OCI-LY3 (cell line): ENCODE results near the gene NYNRIN.

Experiments
- H2AFZ ChIP-seq: fragments of 200-600, 300-600 bp; shearing (Covaris generic); 2 replicates; pipeline ENCODE4 v1.6.0; 2014; ENCODE audit warnings: antibody characterized with exemption, low read depth, low read length
- H3K27ac ChIP-seq: fragments of 200-600, 300-600 bp; sonication (generic); 2 replicates; pipeline ENCODE4 v1.5.1; 2014; ENCODE audit warnings: mild to moderate bottlenecking, low read length, moderate library complexity, mixed read lengths
- H3K27me3 ChIP-seq: fragments of 200-600, 300-600 bp; sonication (generic); 2 replicates; pipeline ENCODE4 v1.6.1; 2014; ENCODE audit warnings: low read depth, low read length, mixed read lengths
- H3K36me3 ChIP-seq: fragments of 200-600, 300-600 bp; sonication (generic); replicated peaks from 2 replicates; pipeline ENCODE3; 2014; ENCODE audit warnings: low read depth, low read length, mixed read lengths
- H3K4me1 ChIP-seq: fragments of 300-600, 200-600 bp; sonication (generic); 2 replicates; pipeline ENCODE4 v1.6.1; 2014; ENCODE audit warnings: low read length, mixed read lengths
- H3K4me2 ChIP-seq: fragments of 200-600, 300-600 bp; sonication (generic); 2 replicates; pipeline ENCODE4 v1.6.1; 2014; ENCODE audit warnings: low read length, mixed read lengths
- H3K4me3 ChIP-seq: fragments of 300-600, 200-600 bp; sonication (generic); 2 replicates; pipeline ENCODE4 v1.5.1; 2014; ENCODE audit warnings: antibody characterized with exemption, mild to moderate bottlenecking, low read length, moderate library complexity
- H3K79me2 ChIP-seq: fragments of 300-600, 200-600 bp; shearing (Covaris generic); 2 replicates; pipeline ENCODE4 v1.6.1; 2014; ENCODE audit warnings: mild to moderate bottlenecking, low read length, mixed read lengths
- H3K9ac ChIP-seq: fragments of 300-600, 200-600 bp; shearing (Covaris generic); 2 replicates; pipeline ENCODE4 v1.6.0; 2014; ENCODE audit warnings: mild to moderate bottlenecking, low read length, moderate library complexity
- H3K9me3 ChIP-seq: fragments of 200-600, 300-600 bp; shearing (Covaris generic); 2 replicates; pipeline ENCODE4 v1.6.1; 2014; ENCODE audit warnings: low read length, mixed read lengths; ENCODE audit not compliant: insufficient read depth
- H4K20me1 ChIP-seq: fragments of 200-600, 300-600 bp; sonication (generic); 2 replicates; pipeline ENCODE4 v1.6.1; 2016; ENCODE audit warnings: low read length, mixed read lengths; ENCODE audit not compliant: insufficient read depth
- CTCF ChIP-seq: fragments of 200-600, 300-600 bp; sonication (generic); IDR thresholded peaks from 2 replicates; pipeline ENCODE4 v1.5.1; 2014; ENCODE audit warnings: antibody characterized with exemption, low read length, low read depth
- EZH2phosphoT487 ChIP-seq: fragments of 200-600 bp; shearing (Covaris generic); IDR thresholded peaks from 2 replicates; pipeline ENCODE4 v1.6.1; 2018; ENCODE audit warnings: antibody characterized with exemption, mixed run types, low read depth

NYNRIN gene

GRCh38 chr14:24368212-24368561 lies 30.6 kb upstream of the NYNRIN start:
- H3K27ac ChIP-seq, result peak overlapping the region; percentile 87

GRCh38 chr14:24368562-24369252 lies 30.1 kb upstream of the NYNRIN start:
- peaks cover 10% of the 10 kb centered on the region for H3K36me3 ChIP-seq
- H3K4me2 ChIP-seq, result peak overlapping the region; percentile 74
- H2AFZ ChIP-seq, result no peak overlapping the region
- H3K9ac ChIP-seq, result peak overlapping the region; percentile 99
- H3K4me3 ChIP-seq, result peak overlapping the region; percentile 95
- H3K27me3 ChIP-seq, result no peaks in the 10 kb centered on the region
- no peaks in the 10 kb centered on the region for H3K9me3 ChIP-seq
- peaks cover 13% of the 10 kb centered on the region for H3K4me1 ChIP-seq
- TF ChIP-seq CTCF (peak; percentile 20; the same call in 1 of the 2 replicates), EZH2phosphoT487 (no peak)
- H3K79me2 ChIP-seq, result no peaks in the 10 kb centered on the region
- no peaks in the 10 kb centered on the region for H4K20me1 ChIP-seq
- peak overlapping the region; percentile 87 for H3K27ac ChIP-seq

More at GRCh38 chr14:24368212-24368561, 30.6 kb upstream of the NYNRIN start:
- Histone ChIP-seq H3K79me2 (no peaks in the 10 kb centered on the region), H3K27me3 (no peaks in the 10 kb centered on the region), H4K20me1 (no peaks in the 10 kb centered on the region), H3K9ac (peak overlapping the region; percentile 99), H3K36me3 (peaks cover 6% of the 10 kb centered on the region), H3K9me3 (no peaks in the 10 kb centered on the region), H3K4me2 (peak overlapping the region; percentile 74), H2AFZ (no peak overlapping the region), H3K4me3 (peak overlapping the region; percentile 95), H3K4me1 (peaks cover 13% of the 10 kb centered on the region)
- no peak for TF ChIP-seq CTCF

- Histone ChIP-seq H3K27me3 (no peaks in the 10 kb centered on the region), H3K9ac (no peak overlapping the region), H3K4me2 (peak overlapping the region; percentile 74), H3K4me1 (peaks cover 13% of the 10 kb centered on the region), H3K79me2 (no peaks in the 10 kb centered on the region), H3K27ac (no peak overlapping the region), H3K9me3 (no peaks in the 10 kb centered on the region), H3K36me3 (peaks cover 10% of the 10 kb centered on the region), H2AFZ (no peak overlapping the region), H4K20me1 (no peaks in the 10 kb centered on the region), H3K4me3 (no peak overlapping the region)
- TF ChIP-seq CTCF (no peak), EZH2phosphoT487 (no peak)
These were observed 29.3 kb upstream of the NYNRIN start for GRCh38 chr14:24369463-24369862.

- no peaks in the 10 kb centered on the region for H4K20me1 ChIP-seq
- H3K4me1 ChIP-seq, result peaks cover 11% of the 10 kb centered on the region
- H3K4me2 ChIP-seq, result no peak overlapping the region
- peaks cover 10% of the 10 kb centered on the region for H3K36me3 ChIP-seq
- no peaks in the 10 kb centered on the region for H3K79me2 ChIP-seq
- no peaks in the 10 kb centered on the region for H3K9me3 ChIP-seq
- H3K9ac ChIP-seq, result no peak overlapping the region
- no peaks in the 10 kb centered on the region for H3K27me3 ChIP-seq
- H3K27ac ChIP-seq, result no peak overlapping the region
- H2AFZ ChIP-seq, result no peak overlapping the region
- no peak for TF ChIP-seq CTCF
- TF ChIP-seq EZH2phosphoT487, result no peak
- no peak overlapping the region for H3K4me3 ChIP-seq
These were observed 28.7 kb upstream of the NYNRIN start for GRCh38 chr14:24369907-24370687.
